Spleen (tissue), 11 donors: ENCODE measurements around the gene NANOS3. TPM values are rescaled to one million over a fixed set of nuclear protein-coding genes. Genes with fewer than 3 reads are reported as not detected.

Experiments used
- DNase-seq: peaks from one replicate; pipeline ENCODE4 v3.0.0-alpha.2; 2020
- H3K27ac ChIP-seq, 8 donors: fragments of 200-600 bp; sonication (generic) in 7 of 8; 1 replicate in 4 of 8; 2 replicates in 4 of 8; pipeline versions ENCODE4 v1.5.0 to v1.8.0; 2016 to 2021; ENCODE audit warnings: inconsistent platforms in 4 of 8, mild to moderate bottlenecking in 4 of 8, moderate library complexity in 1 of 8
- H3K27me3 ChIP-seq, 7 donors: fragments of 200-600 bp; sonication (generic) in 6 of 7; replicated peaks in 1 of 7; 1 replicate in 4 of 7; 2 replicates in 3 of 7; pipeline versions ENCODE4 v1.5.0 to v1.8.0; 2016 to 2021; ENCODE audit warnings: inconsistent platforms in 3 of 7, mild to moderate bottlenecking in 1 of 7
- H3K36me3 ChIP-seq, 6 donors: fragments of 200-600 bp; sonication (generic) in 5 of 6; 1 replicate in 4 of 6; 2 replicates in 2 of 6; pipeline versions ENCODE4 v1.5.0 to v1.8.0; 2016 to 2021; ENCODE audit warnings: inconsistent platforms in 2 of 6
- H3K4me1 ChIP-seq, 6 donors: fragments of 200-600 bp; sonication (generic) in 5 of 6; 1 replicate in 3 of 6; 2 replicates in 3 of 6; pipeline versions ENCODE4 v1.5.0 to v1.8.0; 2016 to 2021; ENCODE audit warnings: inconsistent platforms in 3 of 6
- H3K4me3 ChIP-seq, 8 donors: fragments of 200-600 bp; sonication (generic) in 7 of 8; 1 replicate in 4 of 8; 2 replicates in 4 of 8; pipeline versions ENCODE4 v1.5.0 to v1.8.0; 2016 to 2021; ENCODE audit warnings: inconsistent platforms in 4 of 8, mild to moderate bottlenecking in 4 of 8, moderate library complexity in 2 of 8
- H3K9me3 ChIP-seq, 8 donors: fragments of 200-600 bp; sonication (generic) in 7 of 8; 1 replicate in 4 of 8; 2 replicates in 4 of 8; pipeline versions ENCODE4 v1.5.0 to v1.8.0; 2016 to 2021; ENCODE audit warnings: inconsistent platforms in 4 of 8
- CTCF ChIP-seq, 11 experiments: fragments of 200-600 bp in 7 of 11; fragments of 450-650 bp in 4 of 11; sonication (generic) in 4 of 11; IDR thresholded peaks in 8 of 11; conservative IDR thresholded peaks in 3 of 11; 1 replicate in 7 of 11; 2 replicates in 4 of 11; pipeline versions ENCODE4 v1.4.0 to v1.8.0; 2016 to 2021; ENCODE audit warnings: antibody characterized with exemption in 11 of 11, inconsistent platforms in 4 of 11, mild to moderate bottlenecking in 1 of 11
- POLR2A ChIP-seq, 3 donors: fragments of 450-650 bp; IDR thresholded peaks; one replicate each; pipeline ENCODE4 v1.5.1; 2017; ENCODE audit warnings: antibody characterized with exemption in 3 of 3, mild to moderate bottlenecking in 1 of 3
- POLR2AphosphoS5 ChIP-seq, 3 donors: sonication (generic); formaldehyde crosslinking; IDR thresholded peaks; one replicate each; pipeline ENCODE4 v1.5.1; 2017; ENCODE audit warnings: antibody characterized with exemption in 3 of 3
- WGBS, 5 donors: extraction: QIAGEN DNeasy Blood & Tissue Kit in 3 of 5; methylation state at CpG; one replicate each; pipeline versions ENCODE4 v1.1.5 to v1.1.7; 2013 to 2018; 5-methylcytosine and 5-hydroxymethylcytosine counted together
- intact Hi-C: fragments of 100-400 bp; cut with DNase I; formaldehyde crosslinking; loops from one replicate; pipeline ENCODE4 v1.15.0; 2023; ENCODE audit warnings: low total_unique reads
- polyA plus RNA-seq, 3 donors: library from polyadenylated mRNA; stranded (reverse); fragments of 200-250 nt; gene quantifications; one replicate each; pipeline ENCODE4 v1.2.1, GENCODE V29; 2013
- total RNA-seq, 7 donors: library from RNA; depleted of rRNA in 3 of 7; stranded (reverse); fragments of >200 nt in 3 of 7; fragmentation: NEBNext Ultra II Directional in 4 of 7; extraction: Animal tissue kit (Norgen Biotek cat#: 25700) in 4 of 7; gene quantifications; one replicate each; pipeline versions ENCODE4 v1.1.0 to v1.2.1, GENCODE V29; 2016 to 2021
- donor health status: healthy with polysubstance abuse.
- donor health status: DM: no; HTN: no; CAD: no; lungs with moderate emphysema.
- donor health status: DM: no; HTN: no; CAD: no.
- donor health status: Bipolar disorder and iron deficiency.
- donor health status: healthy.
- donor health status: DM: no; HTN: no; CAD: no.
- donor health status: DM: yes; HTN: yes; CAD: no.

NANOS3 gene
- total and polyA plus RNA-seq, 10 donors = 0.42 to 0.99 (median 0.52) TPM; not detected in 7

DNA sequence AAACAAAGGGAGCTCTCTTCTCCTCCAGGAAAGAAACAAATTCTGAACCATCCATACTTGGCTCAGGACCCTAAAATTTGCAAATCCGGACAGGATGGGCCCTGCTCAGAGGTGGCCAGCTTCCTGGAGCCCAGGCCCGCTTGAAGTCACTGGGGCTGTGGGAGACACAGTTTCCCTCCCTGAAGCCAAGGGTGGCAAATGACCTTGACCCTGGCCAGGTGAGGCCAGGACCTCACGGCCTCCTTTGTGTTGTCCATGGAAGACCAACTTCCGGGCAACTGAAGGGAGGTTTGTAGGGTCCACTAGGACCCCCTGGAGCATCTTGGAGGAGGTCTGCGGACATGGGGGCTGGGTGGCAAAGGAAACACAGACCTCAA is 5.5 kb downstream of the NANOS3 start:
- DNase-seq = no peak
- Histone ChIP-seq H3K27ac (peak overlapping the region in 7 of 8 donors; percentile 32 to 87 (median 75)), H3K9me3 (no peaks in the 10 kb centered on the region), H3K27me3 (no peaks in the 10 kb centered on the region), H3K4me3 (peak overlapping the region in 1 of 8 donors; percentile 13), H3K36me3 (no peaks in the 10 kb centered on the region), H3K4me1 (peaks cover 22 to 74% (median 38%) of the 10 kb centered on the region in 6 donors)
- intact Hi-C loops = loop anchor here (5.0 to 10.0 kb wide), 2 partner anchors 162 to 190 kb away; partner anchors contain the start of gene MISP3
- TF ChIP-seq POLR2A (IDR thresholded peaks at IDR 0.05) = no peak
- no peak for TF ChIP-seq POLR2AphosphoS5 (IDR thresholded peaks at IDR 0.05)
- no peak for TF ChIP-seq CTCF (IDR thresholded peaks at IDR 0.05 in 8 of 11, conservative IDR thresholded peaks at IDR 0.05 in 3 of 11)
- WGBS, 5 donors = 58 to 84% (median 74%) methylated on average over 5 of the region's 5 CpGs

DNA sequence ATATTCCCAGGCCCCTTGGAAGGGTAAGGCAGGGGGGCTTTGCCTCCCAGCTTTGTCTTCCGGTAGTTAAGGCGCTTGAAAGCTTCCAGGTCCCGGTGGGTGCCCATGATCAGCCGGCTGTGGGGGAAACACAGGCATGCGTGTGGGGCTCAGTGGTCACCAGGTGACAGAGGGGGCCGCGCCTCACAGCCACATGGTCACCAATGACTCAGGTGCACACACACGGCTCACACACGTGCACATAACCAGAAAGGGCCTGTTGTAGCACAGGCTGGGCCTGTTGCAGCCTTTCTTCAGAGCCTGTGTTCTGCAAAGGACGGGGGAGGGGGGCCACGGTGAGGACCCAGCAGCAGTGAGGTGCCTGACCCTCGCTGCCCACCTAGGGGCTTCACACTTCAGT is 5.9 kb downstream of the NANOS3 start:
- H3K27ac ChIP-seq = peak overlapping the region in 4 of 8 donors; percentile 32 to 87 (median 83)
- WGBS, 5 donors = 86 to 88% (median 87%) methylated on average over 10 to 12 of the region's 12 CpGs

DNA sequence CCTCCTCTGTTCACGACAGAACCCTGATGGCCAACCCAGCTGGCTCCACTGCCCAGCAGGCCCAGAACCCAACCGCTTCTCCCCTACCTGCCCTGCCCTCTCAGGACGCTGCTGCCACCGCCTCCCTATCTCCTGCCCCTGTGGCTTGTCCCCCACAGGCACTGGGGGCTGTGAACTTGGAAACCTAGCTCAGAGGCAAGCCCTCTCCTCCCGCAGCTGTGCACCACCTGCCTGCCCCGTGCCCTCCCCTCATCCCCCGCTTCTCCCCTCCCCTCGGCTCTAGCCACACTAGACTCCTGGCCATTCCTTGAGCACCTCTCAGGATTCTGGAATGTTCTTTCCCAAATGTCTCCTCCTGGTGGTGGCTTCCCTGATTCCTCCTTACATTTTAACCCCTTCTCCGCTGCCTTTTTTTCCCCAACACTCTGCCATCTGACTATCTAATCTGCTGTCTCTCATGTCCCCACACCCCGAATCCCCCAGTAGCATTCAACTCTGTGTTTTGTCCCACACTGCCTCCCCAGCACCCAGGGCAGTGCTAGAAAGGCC is 6.7 kb downstream of the NANOS3 start:
- Histone ChIP-seq H3K27me3 (no peaks in the 10 kb centered on the region), H3K4me3 (no peak overlapping the region), H3K36me3 (no peaks in the 10 kb centered on the region), H3K27ac (no peak overlapping the region), H3K4me1 (peaks cover 22 to 76% (median 39%) of the 10 kb centered on the region in 6 donors), H3K9me3 (no peaks in the 10 kb centered on the region)
- intact Hi-C loops = loop anchor here (5.0 to 10.0 kb wide), 2 partner anchors 161 to 189 kb away; partner anchors contain the start of gene MISP3
- no peak for DNase-seq
- 71 to 81% (median 78%) methylated on average over 10 of the region's 10 CpGs for WGBS, 5 donors
- TF ChIP-seq POLR2A (IDR thresholded peaks at IDR 0.05) (no peak), POLR2AphosphoS5 (IDR thresholded peaks at IDR 0.05) (no peak), CTCF (IDR thresholded peaks at IDR 0.05 in 8 of 11, conservative IDR thresholded peaks at IDR 0.05 in 3 of 11) (no peak)

More for the DNA sequence above, 5.9 kb downstream of the NANOS3 start:
- no peak for DNase-seq
- Histone ChIP-seq H3K27me3 (no peaks in the 10 kb centered on the region), H3K9me3 (no peaks in the 10 kb centered on the region), H3K4me3 (no peak overlapping the region), H3K36me3 (no peaks in the 10 kb centered on the region), H3K4me1 (peaks cover 22 to 76% (median 39%) of the 10 kb centered on the region in 6 donors)
- intact Hi-C loops = loop anchor here (5.0 to 10.0 kb wide), 2 partner anchors 162 to 189 kb away; partner anchors contain the start of gene MISP3
- TF ChIP-seq POLR2AphosphoS5 (IDR thresholded peaks at IDR 0.05) (no peak), CTCF (IDR thresholded peaks at IDR 0.05 in 8 of 11, conservative IDR thresholded peaks at IDR 0.05 in 3 of 11) (no peak), POLR2A (IDR thresholded peaks at IDR 0.05) (no peak)

DNA sequence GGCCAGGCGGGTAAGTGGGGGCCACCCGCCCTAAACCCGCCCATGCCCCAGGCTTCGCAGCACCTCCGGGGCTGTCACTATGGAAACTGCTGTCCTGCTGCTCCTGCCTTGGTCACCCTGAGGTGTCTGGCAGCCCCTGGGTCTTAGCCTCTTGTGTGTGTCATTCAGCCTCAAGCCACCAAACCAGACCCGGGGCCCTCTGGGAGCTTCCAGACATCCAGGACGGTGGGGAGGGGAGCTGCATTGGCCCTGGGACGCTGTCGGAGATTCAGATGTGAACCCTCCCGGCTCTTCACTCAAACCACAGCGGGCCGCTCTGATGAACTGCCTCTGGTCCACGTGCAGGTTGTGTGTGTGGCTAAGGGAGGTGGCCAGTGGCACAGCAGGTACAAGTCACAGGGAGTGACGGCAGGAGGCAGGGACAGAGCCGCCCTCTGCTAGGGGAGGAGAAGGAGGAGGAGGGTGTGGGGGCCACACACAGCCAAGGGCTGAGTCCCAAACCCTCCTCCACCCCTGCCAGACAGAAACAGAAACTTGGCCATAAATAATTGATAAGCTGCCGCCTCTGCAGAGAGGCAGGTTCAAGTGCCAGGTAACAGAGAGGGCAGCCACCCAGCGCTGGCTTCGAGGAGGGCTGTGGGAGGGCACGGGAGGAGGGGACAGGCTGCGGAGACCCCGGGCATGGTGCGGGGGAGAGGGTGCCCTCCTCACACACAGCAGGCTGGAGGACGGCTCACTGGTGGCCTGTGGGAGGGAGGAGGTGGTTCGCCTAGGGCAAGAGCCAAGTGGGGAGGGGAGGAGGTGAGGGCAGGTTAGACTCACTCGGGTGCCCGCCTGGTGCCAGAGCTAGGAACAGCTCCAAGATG is 8.0 kb downstream of the NANOS3 start:
- Histone ChIP-seq H3K4me1 (peaks cover 18 to 67% (median 33%) of the 10 kb centered on the region in 6 donors), H3K27ac (peak overlapping the region in 2 of 8 donors; percentile 65 to 81), H3K36me3 (no peaks in the 10 kb centered on the region), H3K4me3 (no peak overlapping the region), H3K9me3 (no peaks in the 10 kb centered on the region), H3K27me3 (no peaks in the 10 kb centered on the region)
- 75 to 90% (median 84%) methylated on average over 23 to 26 of the region's 26 CpGs for WGBS, 5 donors
- intact Hi-C loops = loop anchor here (5.0 to 10.0 kb wide), 2 partner anchors 160 to 187 kb away; partner anchors contain the start of gene MISP3
- DNase-seq = no peak
- no peak for TF ChIP-seq POLR2AphosphoS5 (IDR thresholded peaks at IDR 0.05)
- TF ChIP-seq CTCF (IDR thresholded peaks at IDR 0.05 in 8 of 11, conservative IDR thresholded peaks at IDR 0.05 in 3 of 11) = no peak
- TF ChIP-seq POLR2A (IDR thresholded peaks at IDR 0.05) = no peak
